ENCODE data around the gene FAM83D. TPM values are rescaled to one million over a fixed set of nuclear protein-coding genes. Genes with fewer than 3 reads are reported as not detected.
A peak's percentile ranks its signal among the peaks of the same experiment; 100 is the strongest.

The FAM83D gene
- total RNA-seq, 4 donors from 2014 or later: 93.9 to 311 (median 211) TPM

- Histone ChIP-seq H3K4me1 (peaks cover 0 to 55% (median 4%) of the 10 kb centered on the region in 4 donors), H3K36me3 (peaks cover 0 to 63% (median 6%) of the 10 kb centered on the region in 4 donors), H3K9me3 (no peaks in the 10 kb centered on the region), H3K4me3 (no peak overlapping the region), H3K27me3 (no peaks in the 10 kb centered on the region), H3K27ac (replicated peaks in 1 of 4) (peak overlapping the region in 2 of 4 donors; percentile 7 to 14)
- 95% methylated on average over 7 of the region's 7 CpGs for WGBS
- intact Hi-C loops (cut with DNase I): no loop called here
- TF ChIP-seq POLR2A (IDR thresholded peaks at IDR 0.05; ENCODE audit: low read depth): no peak
- TF ChIP-seq POLR2AphosphoS5 (IDR thresholded peaks at IDR 0.05): peak in 1 of 2 donors; percentile 9
- TF ChIP-seq CTCF (IDR thresholded peaks at IDR 0.05): no peak
- no peak for TF ChIP-seq EP300 (IDR thresholded peaks at IDR 0.05)
- DNase-seq (ENCODE audit: extremely low spot score): no peak
Observed at GRCh38 chr20:38937978-38938473, 11.8 kb downstream of the FAM83D start.

- 78% methylated on average over 2 of the region's 2 CpGs for WGBS
- Histone ChIP-seq H3K4me3 (no peak overlapping the region), H3K27me3 (no peaks in the 10 kb centered on the region), H3K9me3 (no peaks in the 10 kb centered on the region), H3K36me3 (peaks cover 0 to 79% (median 8%) of the 10 kb centered on the region in 4 donors), H3K4me1 (peaks cover 0 to 46% (median 4%) of the 10 kb centered on the region in 4 donors), H3K27ac (replicated peaks in 1 of 4) (peak overlapping the region in 1 of 4 donors; percentile 48)
- intact Hi-C loops (cut with DNase I): no loop called here
- DNase-seq (ENCODE audit: extremely low spot score): no peak
- TF ChIP-seq POLR2AphosphoS5 (IDR thresholded peaks at IDR 0.05) (peak in 1 of 2 donors; percentile 19), POLR2A (IDR thresholded peaks at IDR 0.05; ENCODE audit: low read depth) (no peak)
Observed at GRCh38 chr20:38939686-38940085, 13.5 kb downstream of the FAM83D start.

DNA sequence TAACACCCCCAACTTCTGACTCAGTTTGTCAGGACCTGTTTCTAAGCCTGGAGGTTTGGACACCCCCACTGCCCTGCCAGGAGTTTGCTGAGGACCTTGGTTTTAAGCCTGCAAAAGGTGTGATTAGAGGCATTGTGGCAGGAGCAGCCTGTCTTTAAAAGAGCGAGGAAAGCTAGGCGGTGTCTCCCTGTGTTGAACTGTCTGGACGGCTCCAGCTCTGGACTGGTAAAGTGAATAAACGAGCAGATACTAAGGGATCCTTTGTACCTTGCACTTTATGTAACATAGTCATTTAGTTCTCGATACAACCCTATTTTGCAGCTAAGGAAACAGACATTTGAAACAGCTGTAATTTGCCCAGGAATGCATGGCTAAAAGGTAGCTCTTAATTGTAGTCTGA is 14.4 kb downstream of the FAM83D start:
- H3K4me3 ChIP-seq: no peak overlapping the region
- H3K27ac ChIP-seq (replicated peaks in 1 of 4): peak overlapping the region in 2 of 4 donors; percentile 10 to 48
- 98% methylated on average over 5 of the region's 5 CpGs for WGBS
- intact Hi-C loops (cut with DNase I): no loop called here
- no peaks in the 10 kb centered on the region for H3K9me3 ChIP-seq
- DNase-seq (ENCODE audit: extremely low spot score): no peak
- TF ChIP-seq CTCF (IDR thresholded peaks at IDR 0.05) (no peak), POLR2AphosphoS5 (IDR thresholded peaks at IDR 0.05) (peak in 1 of 2 donors; percentile 42)
- H3K36me3 ChIP-seq: peaks cover 0 to 83% (median 8%) of the 10 kb centered on the region in 4 donors
- no peaks in the 10 kb centered on the region for H3K27me3 ChIP-seq
- H3K4me1 ChIP-seq: peaks cover 0 to 39% (median 1%) of the 10 kb centered on the region in 4 donors

DNA sequence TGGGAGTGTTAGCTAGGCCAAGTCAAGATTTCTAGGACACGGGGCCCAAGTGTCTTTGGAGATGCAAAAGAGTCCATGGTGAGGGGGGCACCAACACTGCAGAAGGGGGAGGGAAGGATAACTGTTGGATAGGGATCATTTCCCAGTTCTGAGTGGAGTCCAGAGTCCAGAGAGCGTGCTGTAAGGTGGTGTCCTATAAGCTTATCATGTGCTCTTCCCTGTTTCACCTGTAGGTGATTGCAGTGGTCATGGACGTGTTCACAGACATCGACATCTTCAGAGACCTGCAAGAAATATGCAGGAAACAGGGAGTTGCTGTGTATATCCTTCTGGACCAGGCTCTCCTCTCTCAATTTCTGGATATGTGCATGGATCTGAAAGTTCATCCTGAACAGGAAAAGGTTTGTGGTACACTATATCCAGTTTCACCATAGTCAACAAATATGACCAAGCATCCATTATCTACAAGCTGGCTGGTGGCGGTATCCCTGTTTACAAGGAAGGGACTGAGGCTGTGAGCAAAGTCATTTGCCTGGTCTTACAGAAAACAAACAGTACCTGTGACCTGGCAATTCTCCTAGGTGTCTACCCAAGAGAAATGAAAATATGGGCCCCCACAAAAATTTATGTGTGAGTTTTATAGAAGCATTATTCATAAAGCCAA is 15.6 kb downstream of the FAM83D start:
- TF ChIP-seq POLR2AphosphoS5 (IDR thresholded peaks at IDR 0.05) (peak in 1 of 2 donors; percentile 32), CTCF (IDR thresholded peaks at IDR 0.05) (no peak)
- DNase-seq (ENCODE audit: extremely low spot score): no peak

DNA sequence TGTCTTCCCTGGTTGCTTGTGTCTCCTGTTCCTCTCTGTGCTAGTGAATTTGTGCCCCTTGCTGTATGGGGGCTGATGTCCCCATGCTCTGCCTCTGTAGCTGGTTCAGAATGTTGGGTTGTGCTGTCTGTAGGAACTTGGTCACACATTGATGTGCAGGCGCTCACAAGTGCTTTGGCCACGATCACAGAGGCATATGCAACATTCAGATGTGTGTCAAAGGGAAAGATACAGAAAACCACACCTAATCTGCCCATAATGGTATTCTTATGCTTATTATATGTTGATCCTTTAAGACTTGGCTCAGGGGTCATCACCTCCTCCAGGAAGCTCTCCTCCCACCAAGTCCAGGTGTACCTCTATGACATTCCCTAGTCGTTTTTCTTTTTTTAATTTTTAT is 18.8 kb downstream of the FAM83D start:
- no peak overlapping the region for H3K4me3 ChIP-seq
- intact Hi-C loops (cut with DNase I): no loop called here
- H3K27me3 ChIP-seq: no peaks in the 10 kb centered on the region
- no peak for TF ChIP-seq CTCF (IDR thresholded peaks at IDR 0.05)
- no peak for TF ChIP-seq EP300 (IDR thresholded peaks at IDR 0.05)
- no peak for TF ChIP-seq POLR2A (IDR thresholded peaks at IDR 0.05; ENCODE audit: low read depth)
- peak in 1 of 2 donors; percentile 49 for TF ChIP-seq POLR2AphosphoS5 (IDR thresholded peaks at IDR 0.05)
- 98% methylated on average over 3 of the region's 3 CpGs for WGBS
- peaks cover 0 to 6% (median 0%) of the 10 kb centered on the region in 4 donors for H3K4me1 ChIP-seq
- DNase-seq (ENCODE audit: extremely low spot score): no peak
- H3K36me3 ChIP-seq: peaks cover 0 to 87% (median 9%) of the 10 kb centered on the region in 4 donors
- H3K27ac ChIP-seq (replicated peaks in 1 of 4): peak overlapping the region in 1 of 4 donors; percentile 27
- no peaks in the 10 kb centered on the region for H3K9me3 ChIP-seq

More for the DNA sequence above, 15.6 kb downstream of the FAM83D start:
- H3K27ac ChIP-seq (replicated peaks in 1 of 4): no peak overlapping the region
- no peaks in the 10 kb centered on the region for H3K27me3 ChIP-seq
- peaks cover 0 to 27% (median 0%) of the 10 kb centered on the region in 4 donors for H3K4me1 ChIP-seq
- WGBS: 96% methylated on average over 5 of the region's 5 CpGs
- no peaks in the 10 kb centered on the region for H3K9me3 ChIP-seq
- peaks cover 0 to 81% (median 8%) of the 10 kb centered on the region in 4 donors for H3K36me3 ChIP-seq
- intact Hi-C loops (cut with DNase I): no loop called here
- no peak overlapping the region for H3K4me3 ChIP-seq

Data from esophagus muscularis mucosa (tissue), 4 donors.